ENCODE results near the gene TEX14.

GRCh38 chr17:58658804-58659713 is 32.8 kb downstream of the TEX14 start:
- TF ChIP-seq CTCF (IDR thresholded peaks at IDR 0.05): no peak
- TF ChIP-seq POLR2A (IDR thresholded peaks at IDR 0.05): peak; percentile 52 to 97
